ENCODE results near the gene PEPD.

PEPD gene

GRCh38 chr19:33370783-33371182, 150.8 kb downstream of the PEPD start:
- no peak overlapping the region for H3K4me3 ChIP-seq (ENCODE audit: control insufficient read depth, low read depth, low read length)
- DNase-seq (ENCODE audit: low read depth), result no peak
- TF ChIP-seq, protein P1, sequence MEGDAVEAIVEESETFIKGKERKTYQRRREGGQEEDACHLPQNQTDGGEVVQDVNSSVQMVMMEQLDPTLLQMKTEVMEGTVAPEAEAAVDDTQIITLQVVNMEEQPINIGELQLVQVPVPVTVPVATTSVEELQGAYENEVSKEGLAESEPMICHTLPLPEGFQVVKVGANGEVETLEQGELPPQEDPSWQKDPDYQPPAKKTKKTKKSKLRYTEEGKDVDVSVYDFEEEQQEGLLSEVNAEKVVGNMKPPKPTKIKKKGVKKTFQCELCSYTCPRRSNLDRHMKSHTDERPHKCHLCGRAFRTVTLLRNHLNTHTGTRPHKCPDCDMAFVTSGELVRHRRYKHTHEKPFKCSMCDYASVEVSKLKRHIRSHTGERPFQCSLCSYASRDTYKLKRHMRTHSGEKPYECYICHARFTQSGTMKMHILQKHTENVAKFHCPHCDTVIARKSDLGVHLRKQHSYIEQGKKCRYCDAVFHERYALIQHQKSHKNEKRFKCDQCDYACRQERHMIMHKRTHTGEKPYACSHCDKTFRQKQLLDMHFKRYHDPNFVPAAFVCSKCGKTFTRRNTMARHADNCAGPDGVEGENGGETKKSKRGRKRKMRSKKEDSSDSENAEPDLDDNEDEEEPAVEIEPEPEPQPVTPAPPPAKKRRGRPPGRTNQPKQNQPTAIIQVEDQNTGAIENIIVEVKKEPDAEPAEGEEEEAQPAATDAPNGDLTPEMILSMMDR (conservative IDR thresholded peaks at IDR 0.05; ENCODE audit: control insufficient read depth, insufficient read depth, low read depth, low read length), result no peak

- peak; percentile 74 for DNase-seq (ENCODE audit: low read depth)
- TF ChIP-seq, protein P1 (conservative IDR thresholded peaks at IDR 0.05; ENCODE audit: control insufficient read depth, insufficient read depth, low read depth, low read length), result no peak
- no peak overlapping the region for H3K4me3 ChIP-seq (ENCODE audit: control insufficient read depth, low read depth, low read length)
Observed at GRCh38 chr19:33368074-33368864, 153.3 kb downstream of the PEPD start.

DNA sequence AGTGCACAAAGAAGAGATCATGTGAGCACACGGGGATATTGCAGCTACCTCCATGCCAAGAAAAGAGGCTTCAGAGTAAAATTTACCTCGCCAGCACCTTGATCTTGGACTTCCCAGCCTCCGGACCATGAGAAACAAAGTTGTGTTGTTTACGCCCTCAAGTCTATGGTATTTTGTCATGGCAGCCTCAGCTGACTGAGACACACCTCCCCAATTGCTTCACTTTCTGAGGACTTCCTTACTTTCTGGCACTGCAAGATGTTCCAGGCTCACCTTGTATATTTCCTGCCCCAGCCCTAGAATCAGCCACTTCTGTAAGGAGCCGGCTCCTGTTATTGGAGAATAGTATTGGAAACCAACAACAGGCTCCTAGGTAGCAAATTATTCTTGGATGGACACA, 154.7 kb downstream of the PEPD start:
- no peak for DNase-seq (ENCODE audit: low read depth)
- no peak overlapping the region for H3K4me3 ChIP-seq (ENCODE audit: control insufficient read depth, low read depth, low read length)
- TF ChIP-seq, protein P1 (conservative IDR thresholded peaks at IDR 0.05; ENCODE audit: control insufficient read depth, insufficient read depth, low read depth, low read length), result no peak

DNA sequence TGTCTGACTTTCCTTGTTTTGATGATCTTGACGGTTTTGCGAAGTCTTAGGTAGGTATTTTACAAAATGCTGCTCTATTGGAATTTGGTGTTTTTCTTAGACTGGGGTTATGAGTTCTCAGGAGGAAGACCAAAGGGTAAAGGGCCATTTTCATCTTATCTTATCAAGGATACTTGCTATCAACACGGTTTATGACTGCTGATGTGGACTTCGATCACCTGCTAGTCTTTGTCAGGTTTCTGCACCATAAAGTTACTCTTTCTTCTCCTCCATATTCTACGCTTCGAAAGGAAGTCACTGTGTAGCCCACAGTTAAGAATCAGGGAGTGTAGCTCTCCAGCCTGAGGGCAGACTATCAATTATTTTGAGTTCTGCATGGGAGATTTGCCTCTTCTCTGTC, 155.5 kb downstream of the PEPD start:
- DNase-seq (ENCODE audit: low read depth), result no peak
- H3K4me3 ChIP-seq (ENCODE audit: control insufficient read depth, low read depth, low read length), result no peak overlapping the region
- TF ChIP-seq, protein P1 (conservative IDR thresholded peaks at IDR 0.05; ENCODE audit: control insufficient read depth, insufficient read depth, low read depth, low read length), result no peak

DNA sequence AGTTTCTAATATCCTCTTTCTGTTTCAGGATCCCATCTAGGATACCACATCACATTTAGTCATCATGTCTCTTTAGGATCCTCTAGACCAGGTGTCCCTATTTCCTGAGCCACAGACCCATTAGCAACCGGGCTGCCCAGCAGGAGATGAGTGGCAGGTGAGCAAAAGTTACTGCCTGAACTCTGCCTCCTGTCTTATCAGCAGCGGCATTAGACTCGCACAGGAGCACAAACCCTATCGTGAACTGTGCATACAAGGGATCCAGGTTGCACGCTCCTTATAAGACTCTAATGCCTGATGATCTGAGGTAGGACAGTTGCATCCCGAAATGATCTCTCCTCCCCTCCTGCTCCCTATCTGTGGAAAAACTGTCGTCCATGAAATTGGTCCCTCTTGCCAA, 155.9 kb downstream of the PEPD start:
- no peak overlapping the region for H3K4me3 ChIP-seq (ENCODE audit: control insufficient read depth, low read depth, low read length)
- no peak for DNase-seq (ENCODE audit: low read depth)
- TF ChIP-seq, protein P1 (conservative IDR thresholded peaks at IDR 0.05; ENCODE audit: control insufficient read depth, insufficient read depth, low read depth, low read length), result no peak

GRCh38 chr19:33363476-33363875, 158.1 kb downstream of the PEPD start:
- TF ChIP-seq, protein P1 (conservative IDR thresholded peaks at IDR 0.05; ENCODE audit: control insufficient read depth, insufficient read depth, low read depth, low read length), result no peak
- no peak for DNase-seq (ENCODE audit: low read depth)
- H3K4me3 ChIP-seq (ENCODE audit: control insufficient read depth, low read depth, low read length), result no peak overlapping the region
